GM12878 (cell line): Measurements from ENCODE around the gene APCDD1.

Experiments
- CHD4 ChIP-seq: fragments of 200-600 bp; sonication (generic); IDR thresholded peaks from 2 replicates; pipeline ENCODE4 v1.6.1; 2016; ENCODE audit warnings: mild to moderate bottlenecking
- CTCF ChIP-seq, 3 experiments: IDR thresholded peaks in 2 of 3; conservative IDR thresholded peaks in 1 of 3; 2 replicates each; pipeline ENCODE4 v1.5.1; 2011; ENCODE audit warnings: low read depth in 3 of 3, low read length in 3 of 3, mild to moderate bottlenecking in 3 of 3, control low read depth in 2 of 3, moderate library complexity in 2 of 3, inconsistent platforms in 1 of 3, mixed read lengths in 1 of 3; ENCODE audit not compliant: control insufficient read depth in 2 of 3, insufficient read depth in 1 of 3; ENCODE audit errors: extremely low read depth in 1 of 3
- EED ChIP-seq: sonication (generic); IDR thresholded peaks from 2 replicates; pipeline ENCODE4 v1.6.1; 2016; ENCODE audit warnings: antibody characterized with exemption, low read depth
- ESRRA ChIP-seq: IDR thresholded peaks from 2 replicates; pipeline ENCODE4 v1.6.1; 2012; ENCODE audit warnings: mild to moderate bottlenecking, low read length, improper control_type of control experiment
- GABPA ChIP-seq: IDR thresholded peaks from 2 replicates; pipeline ENCODE4 v1.6.1; 2014; ENCODE audit warnings: antibody characterized with exemption, low read depth, mild to moderate bottlenecking, inconsistent platforms
- LARP7 ChIP-seq: fragments of 450-650 bp; IDR thresholded peaks from 2 replicates; pipeline ENCODE4 v1.6.1; 2017; ENCODE audit warnings: mild to moderate bottlenecking
- REST ChIP-seq: IDR thresholded peaks from 2 replicates; pipeline ENCODE4 v1.6.1; 2012; ENCODE audit warnings: mild to moderate bottlenecking, low read depth, low read length
- SUZ12 ChIP-seq: fragments of 200-600 bp; sonication (generic); IDR thresholded peaks from one replicate; pipeline ENCODE4 v1.6.1; 2018; ENCODE audit warnings: antibody characterized with exemption, mild to moderate bottlenecking; ENCODE audit not compliant: unreplicated experiment
- TAF1 ChIP-seq: IDR thresholded peaks from 2 replicates; pipeline ENCODE4 v1.6.1; 2011; ENCODE audit warnings: mild to moderate bottlenecking, low read depth, low read length, borderline replicate concordance
- ZBTB33 ChIP-seq: fragments of 450-650 bp; IDR thresholded peaks from 2 replicates; pipeline ENCODE4 v1.6.1; 2017; ENCODE audit warnings: mild to moderate bottlenecking

- TF ChIP-seq LARP7 (no peak), CTCF (IDR thresholded peaks at IDR 0.05 in 2 of 3, conservative IDR thresholded peaks at IDR 0.05 in 1 of 3; ENCODE audit: control insufficient read depth in 2 of 3, extremely low read depth in 1 of 3, insufficient read depth in 1 of 3, low read depth in 3 of 3, low read length in 3 of 3) (no peak), REST (no peak), EED (no peak), GABPA (no peak), ZBTB33 (no peak), TAF1 (no peak), CHD4 (no peak), SUZ12 (no peak), ESRRA (no peak)
These were observed 8.2 kb downstream of the APCDD1 start for GRCh38 chr18:10462597-10462996.
